HepG2 (cell line): Measurements from ENCODE around the gene ZNF747. TPM values are rescaled to one million over a fixed set of nuclear protein-coding genes. Genes with fewer than 3 reads are reported as not detected.

Experiments used
- GPN1 ChIP-seq: sonication (generic); formaldehyde crosslinking; IDR thresholded peaks from 2 replicates; pipeline ENCODE4 v1.5.1; 2020; ENCODE audit warnings: missing genetic modification reagents, borderline replicate concordance
- IRF2 ChIP-seq: IDR thresholded peaks from 2 replicates; pipeline ENCODE4 v1.6.1; 2018; ENCODE audit warnings: missing genetic modification reagents, missing compliant biosample characterization
- MEIS1 ChIP-seq: sonication (generic); formaldehyde crosslinking; IDR thresholded peaks from 2 replicates; pipeline ENCODE4 v1.9.0; 2021; ENCODE audit warnings: mild to moderate bottlenecking, missing genetic modification reagents, moderate library complexity, borderline replicate concordance
- REPIN1 ChIP-seq: sonication (generic); formaldehyde crosslinking; IDR thresholded peaks from 2 replicates; pipeline ENCODE4 v1.8.0; 2022; ENCODE audit warnings: missing genetic modification reagents, low read depth, mild to moderate bottlenecking, borderline replicate concordance
- SRF ChIP-seq: IDR thresholded peaks from 2 replicates; pipeline ENCODE4 v1.6.1; 2011; ENCODE audit warnings: mild to moderate bottlenecking, low read depth, low read length, moderate library complexity
- THYN1 ChIP-seq: sonication (generic); formaldehyde crosslinking; IDR thresholded peaks from 2 replicates; pipeline ENCODE4 v1.8.1; 2023; ENCODE audit warnings: low read depth, mild to moderate bottlenecking, moderate library complexity, missing genetic modification reagents, borderline replicate concordance
- ZFY ChIP-seq: sonication (generic); formaldehyde crosslinking; IDR thresholded peaks from 2 replicates; pipeline ENCODE4 v1.4.0; 2020; ENCODE audit warnings: missing genetic modification reagents
- ZNF18 ChIP-seq: sonication (generic); formaldehyde crosslinking; IDR thresholded peaks from 2 replicates; pipeline ENCODE4 v1.8.0; 2022; ENCODE audit warnings: mild to moderate bottlenecking, missing genetic modification reagents; ENCODE audit not compliant: insufficient replicate concordance
- ZNF264 ChIP-seq: sonication (generic); formaldehyde crosslinking; IDR thresholded peaks from 2 replicates; pipeline ENCODE4 v1.4.0; 2020; ENCODE audit warnings: missing genetic modification reagents
- ZNF709 ChIP-seq: sonication (generic); formaldehyde crosslinking; IDR thresholded peaks from 2 replicates; pipeline ENCODE4 v1.5.0; 2020; ENCODE audit warnings: mild to moderate bottlenecking, missing genetic modification reagents
- ZNF724P ChIP-seq: sonication (generic); formaldehyde crosslinking; IDR thresholded peaks from 2 replicates; pipeline ENCODE4 v1.8.0; 2022; ENCODE audit warnings: missing genetic modification reagents, borderline replicate concordance
- polyA plus RNA-seq, 8 experiments: library from polyadenylated mRNA; depleted of rRNA in 3 of 8; stranded (reverse) in 7 of 8; unstranded in 1 of 8; fragments of >200 nt; fragmentation: Illumina TruSeq in 4 of 8; extraction: Trizol in 4 of 8; gene quantifications; 2 replicates each; pipeline versions ENCODE4 v1.2.1 to v1.2.3, GENCODE V29; 2011 to 2016; ENCODE audit warnings: low read depth in 4 of 8, missing spikeins in 1 of 8, mixed read lengths in 1 of 8; ENCODE audit not compliant: insufficient read depth in 1 of 8
- total RNA-seq, 5 experiments: library from RNA; depleted of rRNA; stranded (reverse); fragments of >200 nt; fragmentation: Illumina TruSeq; extraction: Trizol; gene quantifications; 2 replicates each; pipeline ENCODE4 v1.2.3, GENCODE V29; 2016; ENCODE audit warnings: low read depth in 1 of 5
- TF ChIP-seq, protein P1 (sequence below), 2 experiments: sonication (generic) in 1 of 2; formaldehyde crosslinking in 1 of 2; IDR thresholded peaks; 2 replicates each; pipeline versions ENCODE4 v1.6.1 to v1.9.0; 2014 to 2022; ENCODE audit warnings: antibody characterized with exemption in 1 of 2, borderline replicate concordance in 1 of 2, inconsistent platforms in 1 of 2, low read depth in 1 of 2, missing genetic modification reagents in 1 of 2
- TF ChIP-seq, protein P2 (sequence below): sonication (generic); formaldehyde crosslinking; IDR thresholded peaks from 2 replicates; pipeline ENCODE4 v1.4.0; 2020; ENCODE audit warnings: missing genetic modification reagents

ZNF747 gene
- total and polyA plus RNA-seq, 2 of the 13 experiments (the other 11 are each of a cell fraction or from before 2014, with no cell fraction given) = 7.2 to 10.2 TPM

GRCh38 chr16:30557707-30557956 is 23.0 kb upstream of the ZNF747 start (continued):
- no peak for TF ChIP-seq GPN1 (CRISPR knock-in tag)
- TF ChIP-seq ZFY (CRISPR knock-in tag) = no peak
- TF ChIP-seq ZNF264 (CRISPR knock-in tag) = no peak
- TF ChIP-seq, protein P1, sequence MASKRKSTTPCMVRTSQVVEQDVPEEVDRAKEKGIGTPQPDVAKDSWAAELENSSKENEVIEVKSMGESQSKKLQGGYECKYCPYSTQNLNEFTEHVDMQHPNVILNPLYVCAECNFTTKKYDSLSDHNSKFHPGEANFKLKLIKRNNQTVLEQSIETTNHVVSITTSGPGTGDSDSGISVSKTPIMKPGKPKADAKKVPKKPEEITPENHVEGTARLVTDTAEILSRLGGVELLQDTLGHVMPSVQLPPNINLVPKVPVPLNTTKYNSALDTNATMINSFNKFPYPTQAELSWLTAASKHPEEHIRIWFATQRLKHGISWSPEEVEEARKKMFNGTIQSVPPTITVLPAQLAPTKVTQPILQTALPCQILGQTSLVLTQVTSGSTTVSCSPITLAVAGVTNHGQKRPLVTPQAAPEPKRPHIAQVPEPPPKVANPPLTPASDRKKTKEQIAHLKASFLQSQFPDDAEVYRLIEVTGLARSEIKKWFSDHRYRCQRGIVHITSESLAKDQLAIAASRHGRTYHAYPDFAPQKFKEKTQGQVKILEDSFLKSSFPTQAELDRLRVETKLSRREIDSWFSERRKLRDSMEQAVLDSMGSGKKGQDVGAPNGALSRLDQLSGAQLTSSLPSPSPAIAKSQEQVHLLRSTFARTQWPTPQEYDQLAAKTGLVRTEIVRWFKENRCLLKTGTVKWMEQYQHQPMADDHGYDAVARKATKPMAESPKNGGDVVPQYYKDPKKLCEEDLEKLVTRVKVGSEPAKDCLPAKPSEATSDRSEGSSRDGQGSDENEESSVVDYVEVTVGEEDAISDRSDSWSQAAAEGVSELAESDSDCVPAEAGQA (IDR thresholded peaks at IDR 0.05; ENCODE audit: low read depth) = no peak
- TF ChIP-seq, protein P1 (CRISPR knock-in tag; IDR thresholded peaks at IDR 0.05; ENCODE audit: borderline replicate concordance) = no peak
- TF ChIP-seq SRF = no peak
- TF ChIP-seq, protein P2, sequence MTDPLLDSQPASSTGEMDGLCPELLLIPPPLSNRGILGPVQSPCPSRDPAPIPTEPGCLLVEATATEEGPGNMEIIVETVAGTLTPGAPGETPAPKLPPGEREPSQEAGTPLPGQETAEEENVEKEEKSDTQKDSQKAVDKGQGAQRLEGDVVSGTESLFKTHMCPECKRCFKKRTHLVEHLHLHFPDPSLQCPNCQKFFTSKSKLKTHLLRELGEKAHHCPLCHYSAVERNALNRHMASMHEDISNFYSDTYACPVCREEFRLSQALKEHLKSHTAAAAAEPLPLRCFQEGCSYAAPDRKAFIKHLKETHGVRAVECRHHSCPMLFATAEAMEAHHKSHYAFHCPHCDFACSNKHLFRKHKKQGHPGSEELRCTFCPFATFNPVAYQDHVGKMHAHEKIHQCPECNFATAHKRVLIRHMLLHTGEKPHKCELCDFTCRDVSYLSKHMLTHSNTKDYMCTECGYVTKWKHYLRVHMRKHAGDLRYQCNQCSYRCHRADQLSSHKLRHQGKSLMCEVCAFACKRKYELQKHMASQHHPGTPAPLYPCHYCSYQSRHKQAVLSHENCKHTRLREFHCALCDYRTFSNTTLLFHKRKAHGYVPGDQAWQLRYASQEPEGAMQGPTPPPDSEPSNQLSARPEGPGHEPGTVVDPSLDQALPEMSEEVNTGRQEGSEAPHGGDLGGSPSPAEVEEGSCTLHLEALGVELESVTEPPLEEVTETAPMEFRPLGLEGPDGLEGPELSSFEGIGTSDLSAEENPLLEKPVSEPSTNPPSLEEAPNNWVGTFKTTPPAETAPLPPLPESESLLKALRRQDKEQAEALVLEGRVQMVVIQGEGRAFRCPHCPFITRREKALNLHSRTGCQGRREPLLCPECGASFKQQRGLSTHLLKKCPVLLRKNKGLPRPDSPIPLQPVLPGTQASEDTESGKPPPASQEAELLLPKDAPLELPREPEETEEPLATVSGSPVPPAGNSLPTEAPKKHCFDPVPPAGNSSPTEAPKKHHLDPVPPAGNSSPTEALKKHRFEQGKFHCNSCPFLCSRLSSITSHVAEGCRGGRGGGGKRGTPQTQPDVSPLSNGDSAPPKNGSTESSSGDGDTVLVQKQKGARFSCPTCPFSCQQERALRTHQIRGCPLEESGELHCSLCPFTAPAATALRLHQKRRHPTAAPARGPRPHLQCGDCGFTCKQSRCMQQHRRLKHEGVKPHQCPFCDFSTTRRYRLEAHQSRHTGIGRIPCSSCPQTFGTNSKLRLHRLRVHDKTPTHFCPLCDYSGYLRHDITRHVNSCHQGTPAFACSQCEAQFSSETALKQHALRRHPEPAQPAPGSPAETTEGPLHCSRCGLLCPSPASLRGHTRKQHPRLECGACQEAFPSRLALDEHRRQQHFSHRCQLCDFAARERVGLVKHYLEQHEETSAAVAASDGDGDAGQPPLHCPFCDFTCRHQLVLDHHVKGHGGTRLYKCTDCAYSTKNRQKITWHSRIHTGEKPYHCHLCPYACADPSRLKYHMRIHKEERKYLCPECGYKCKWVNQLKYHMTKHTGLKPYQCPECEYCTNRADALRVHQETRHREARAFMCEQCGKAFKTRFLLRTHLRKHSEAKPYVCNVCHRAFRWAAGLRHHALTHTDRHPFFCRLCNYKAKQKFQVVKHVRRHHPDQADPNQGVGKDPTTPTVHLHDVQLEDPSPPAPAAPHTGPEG (CRISPR knock-in tag) = no peak
- no peak for TF ChIP-seq REPIN1 (CRISPR knock-in tag)
- no peak for TF ChIP-seq MEIS1 (CRISPR knock-in tag)
- no peak for TF ChIP-seq ZNF18
- 0 out of 2 replicates have a peak, but pooled peaks have one; percentile 14 for TF ChIP-seq IRF2 (CRISPR knock-in tag)
- TF ChIP-seq ZNF724P (CRISPR knock-in tag) = no peak
- TF ChIP-seq THYN1 (CRISPR knock-in tag) = no peak
- TF ChIP-seq ZNF709 (CRISPR knock-in tag) = no peak
